ENCODE measurements around the gene TRAF2. TPM values are rescaled to one million over a fixed set of nuclear protein-coding genes. Genes with fewer than 3 reads are reported as not detected.

The TRAF2 gene
- total and polyA plus RNA-seq, 2 of the 4 experiments (the other 2 are of a cell fraction): 6.6 to 12.0 TPM

DNA sequence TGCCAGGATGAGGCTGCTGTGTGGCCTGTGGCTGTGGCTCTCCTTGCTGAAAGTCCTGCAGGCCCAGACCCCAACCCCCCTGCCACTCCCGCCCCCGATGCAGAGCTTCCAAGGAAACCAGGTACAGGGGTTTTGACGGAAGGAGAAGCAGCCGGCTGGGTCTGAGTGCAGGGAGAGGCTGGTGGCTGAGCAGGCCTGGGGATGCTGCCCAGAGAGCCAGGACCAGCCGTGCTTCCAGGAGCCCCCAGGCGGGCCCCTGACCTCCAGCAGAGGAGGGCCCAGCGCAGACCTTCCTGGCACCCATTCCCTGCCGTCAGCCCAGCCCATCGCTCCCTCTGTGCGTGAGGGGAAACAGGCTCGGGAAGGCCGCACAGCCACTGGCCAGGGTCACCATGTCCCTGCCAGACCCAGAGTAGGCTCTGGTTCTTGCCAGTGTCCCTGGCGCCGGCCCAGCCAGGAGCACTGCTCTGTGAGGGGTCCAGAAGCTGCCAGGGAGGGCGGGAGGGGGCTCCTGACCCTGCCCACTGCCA, 66.1 kb downstream of the TRAF2 start:
- intact Hi-C loops (cut with micrococcal nuclease): no loop called here

More for the DNA sequence above, 66.1 kb downstream of the TRAF2 start:
- dilution Hi-C loops (cut with HindIII; ENCODE audit: low sequenced_read_pairs, unreplicated experiment): no loop called here
- no TSS peak for BruUV-seq (replicated peaks)
- no peak overlapping the region for H2BK5ac ChIP-seq (ENCODE audit: low read depth, low read length, poor library complexity, severe bottlenecking)
- no peak overlapping the region for H2AK5ac ChIP-seq (ENCODE audit: low read depth, low read length)
- H3K27ac ChIP-seq (ENCODE audit: insufficient read depth, low read length): no peak overlapping the region
- no peak overlapping the region for H3K23ac ChIP-seq (ENCODE audit: low read depth, low read length)
- no peaks in the 10 kb centered on the region for H4K20me1 ChIP-seq (ENCODE audit: insufficient read depth, low read length)
- TF ChIP-seq CHD1 (IDR thresholded peaks at IDR 0.05; ENCODE audit: low read depth, low read length) (no peak), MAFK (IDR thresholded peaks at IDR 0.05; ENCODE audit: low read depth, low read length) (no peak), POLR2A (IDR thresholded peaks at IDR 0.05; ENCODE audit: low read depth, low read length) (no peak), NFE2L2 (IDR thresholded peaks at IDR 0.05; ENCODE audit: low read depth, low read length) (no peak), RCOR1 (IDR thresholded peaks at IDR 0.05; ENCODE audit: insufficient replicate concordance, low read length) (no peak), MXI1 (IDR thresholded peaks at IDR 0.05; ENCODE audit: borderline replicate concordance, low read depth, low read length) (no peak), CEBPB (IDR thresholded peaks at IDR 0.05; ENCODE audit: low read depth, low read length) (no peak), BHLHE40 (IDR thresholded peaks at IDR 0.05; ENCODE audit: low read depth, low read length) (no peak), RFX5 (IDR thresholded peaks at IDR 0.05; ENCODE audit: low read depth, low read length) (no peak), RAD21 (IDR thresholded peaks at IDR 0.05; ENCODE audit: low read length) (no peak), FOS (IDR thresholded peaks at IDR 0.05; ENCODE audit: low read depth, low read length) (no peak), MAZ (IDR thresholded peaks at IDR 0.05; ENCODE audit: borderline replicate concordance, low read depth, low read length) (no peak), SMC3 (IDR thresholded peaks at IDR 0.05; ENCODE audit: low read depth, low read length) (no peak)
- TF ChIP-seq, protein P1, sequence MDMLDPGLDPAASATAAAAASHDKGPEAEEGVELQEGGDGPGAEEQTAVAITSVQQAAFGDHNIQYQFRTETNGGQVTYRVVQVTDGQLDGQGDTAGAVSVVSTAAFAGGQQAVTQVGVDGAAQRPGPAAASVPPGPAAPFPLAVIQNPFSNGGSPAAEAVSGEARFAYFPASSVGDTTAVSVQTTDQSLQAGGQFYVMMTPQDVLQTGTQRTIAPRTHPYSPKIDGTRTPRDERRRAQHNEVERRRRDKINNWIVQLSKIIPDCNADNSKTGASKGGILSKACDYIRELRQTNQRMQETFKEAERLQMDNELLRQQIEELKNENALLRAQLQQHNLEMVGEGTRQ (IDR thresholded peaks at IDR 0.05; ENCODE audit: low read depth, low read length): no peak
- TF ChIP-seq, protein P2, sequence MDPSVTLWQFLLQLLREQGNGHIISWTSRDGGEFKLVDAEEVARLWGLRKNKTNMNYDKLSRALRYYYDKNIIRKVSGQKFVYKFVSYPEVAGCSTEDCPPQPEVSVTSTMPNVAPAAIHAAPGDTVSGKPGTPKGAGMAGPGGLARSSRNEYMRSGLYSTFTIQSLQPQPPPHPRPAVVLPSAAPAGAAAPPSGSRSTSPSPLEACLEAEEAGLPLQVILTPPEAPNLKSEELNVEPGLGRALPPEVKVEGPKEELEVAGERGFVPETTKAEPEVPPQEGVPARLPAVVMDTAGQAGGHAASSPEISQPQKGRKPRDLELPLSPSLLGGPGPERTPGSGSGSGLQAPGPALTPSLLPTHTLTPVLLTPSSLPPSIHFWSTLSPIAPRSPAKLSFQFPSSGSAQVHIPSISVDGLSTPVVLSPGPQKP (IDR thresholded peaks at IDR 0.05; ENCODE audit: borderline replicate concordance, low read depth, low read length): no peak
- TF ChIP-seq, protein P3, sequence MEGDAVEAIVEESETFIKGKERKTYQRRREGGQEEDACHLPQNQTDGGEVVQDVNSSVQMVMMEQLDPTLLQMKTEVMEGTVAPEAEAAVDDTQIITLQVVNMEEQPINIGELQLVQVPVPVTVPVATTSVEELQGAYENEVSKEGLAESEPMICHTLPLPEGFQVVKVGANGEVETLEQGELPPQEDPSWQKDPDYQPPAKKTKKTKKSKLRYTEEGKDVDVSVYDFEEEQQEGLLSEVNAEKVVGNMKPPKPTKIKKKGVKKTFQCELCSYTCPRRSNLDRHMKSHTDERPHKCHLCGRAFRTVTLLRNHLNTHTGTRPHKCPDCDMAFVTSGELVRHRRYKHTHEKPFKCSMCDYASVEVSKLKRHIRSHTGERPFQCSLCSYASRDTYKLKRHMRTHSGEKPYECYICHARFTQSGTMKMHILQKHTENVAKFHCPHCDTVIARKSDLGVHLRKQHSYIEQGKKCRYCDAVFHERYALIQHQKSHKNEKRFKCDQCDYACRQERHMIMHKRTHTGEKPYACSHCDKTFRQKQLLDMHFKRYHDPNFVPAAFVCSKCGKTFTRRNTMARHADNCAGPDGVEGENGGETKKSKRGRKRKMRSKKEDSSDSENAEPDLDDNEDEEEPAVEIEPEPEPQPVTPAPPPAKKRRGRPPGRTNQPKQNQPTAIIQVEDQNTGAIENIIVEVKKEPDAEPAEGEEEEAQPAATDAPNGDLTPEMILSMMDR (conservative IDR thresholded peaks at IDR 0.05; ENCODE audit: low read depth, low read length): no peak
- no peak overlapping the region for H3K18ac ChIP-seq (ENCODE audit: low read depth, low read length)
- ChIA-PET POLR2A (ENCODE audit: unreplicated experiment) (no interaction called here), CTCF (no interaction called here)
- H2BK15ac ChIP-seq (ENCODE audit: low read depth, low read length): no peak overlapping the region
- no peaks in the 10 kb centered on the region for H3K9me1 ChIP-seq (ENCODE audit: insufficient read depth, low read length)
- in situ Hi-C loops (cut with MboI; ENCODE audit: low sequenced_read_pairs): no loop called here
- peaks cover 3% of the 10 kb centered on the region for H3K9me3 ChIP-seq (ENCODE audit: control insufficient read depth, insufficient read depth, low read length)
- no peak overlapping the region for H3K56ac ChIP-seq (ENCODE audit: extremely low read depth, insufficient read depth, low read length)
- H2AFZ ChIP-seq (replicated peaks; ENCODE audit: low read length, poor library complexity): no peak overlapping the region
- 38% methylated on average over 3 of the region's 15 CpGs; no CpG with 5 or more reads in 1 of the 2 experiments for WGBS, 2 experiments (ENCODE audit: extremely low coverage in 2 of 2, insufficient read length in 1 of 2)
- no peak overlapping the region for H4K91ac ChIP-seq (ENCODE audit: insufficient read depth, low read depth, low read length)
- H3K9ac ChIP-seq (ENCODE audit: low read depth, low read length): no peak overlapping the region
- no peak overlapping the region for H3K4me2 ChIP-seq (ENCODE audit: low read depth, low read length)
- H2BK120ac ChIP-seq (ENCODE audit: low read depth, low read length): no peak overlapping the region
- no peaks in the 10 kb centered on the region for H3K79me1 ChIP-seq (ENCODE audit: low read depth in 1 of 2, low read length in 2 of 2)
- no peak overlapping the region for H2BK20ac ChIP-seq (ENCODE audit: low read depth, low read length)
- H3K27me3 ChIP-seq (ENCODE audit: control insufficient read depth, insufficient read depth, low read length): peaks cover 13% of the 10 kb centered on the region; the same call in 1 of the 2 replicates
- H2AK9ac ChIP-seq (replicated peaks; ENCODE audit: low read depth, low read length, poor library complexity): no peak overlapping the region
- no peak overlapping the region for H3K4me3 ChIP-seq (ENCODE audit: insufficient read depth, low read depth, low read length)
- DNase-seq (no peak), ATAC-seq (ENCODE audit: low read depth) (no peak)
- no peak overlapping the region for H4K5ac ChIP-seq (ENCODE audit: low read depth, low read length)
- H4K8ac ChIP-seq (ENCODE audit: low read depth in 2 of 2, low read length in 2 of 2): no peak overlapping the region
- H3K4ac ChIP-seq (ENCODE audit: low read depth, low read length): no peak overlapping the region
- H3K4me1 ChIP-seq (ENCODE audit: control insufficient read depth, insufficient read depth, low read length): no peaks in the 10 kb centered on the region; the same call in 1 of the 2 replicates
- no peaks in the 10 kb centered on the region for H3K36me3 ChIP-seq (ENCODE audit: control insufficient read depth, insufficient read depth, low read length)
- H3K14ac ChIP-seq (replicated peaks; ENCODE audit: low read depth, low read length): no peak overlapping the region
